Fibroblast of the aortic adventitia (primary cell): ENCODE data around the gene SLC35B3. TPM values are rescaled to one million over a fixed set of nuclear protein-coding genes. Genes with fewer than 3 reads are reported as not detected.
"Not testable (repeated sequence)": the region's sequence is repeated elsewhere in the genome, so short reads cannot be mapped to it uniquely, and the experiment has no call there.

ENCODE experiments used
- DNase-seq: peaks from one replicate; pipeline ENCODE4 v3.0.0-alpha.2; 2010; ENCODE audit warnings: low read depth
- H3K4me3 ChIP-seq: 2 replicates; pipeline ENCODE4 v1.5.1; 2011; ENCODE audit warnings: low read depth, mild to moderate bottlenecking, control low read depth, low read length, moderate library complexity
- total RNA-seq: library from RNA; depleted of rRNA; stranded (reverse); fragments of >200 nt; gene quantifications from 2 replicates; pipeline ENCODE4 v1.2.3, GENCODE V29; 2012; ENCODE audit warnings: low replicate concordance
- TF ChIP-seq, protein P1 (sequence below): IDR thresholded peaks from 2 replicates; pipeline ENCODE4 v1.5.1; 2011; ENCODE audit warnings: mild to moderate bottlenecking, low read length, control low read depth, inconsistent platforms; ENCODE audit not compliant: insufficient read depth

The SLC35B3 gene
- total RNA-seq, 1 donor = 34.3 TPM

GRCh38 chr6:8462694-8463093 lies 27.3 kb upstream of the SLC35B3 start:
- H3K4me3 ChIP-seq = no peak overlapping the region
- TF ChIP-seq, protein P1, sequence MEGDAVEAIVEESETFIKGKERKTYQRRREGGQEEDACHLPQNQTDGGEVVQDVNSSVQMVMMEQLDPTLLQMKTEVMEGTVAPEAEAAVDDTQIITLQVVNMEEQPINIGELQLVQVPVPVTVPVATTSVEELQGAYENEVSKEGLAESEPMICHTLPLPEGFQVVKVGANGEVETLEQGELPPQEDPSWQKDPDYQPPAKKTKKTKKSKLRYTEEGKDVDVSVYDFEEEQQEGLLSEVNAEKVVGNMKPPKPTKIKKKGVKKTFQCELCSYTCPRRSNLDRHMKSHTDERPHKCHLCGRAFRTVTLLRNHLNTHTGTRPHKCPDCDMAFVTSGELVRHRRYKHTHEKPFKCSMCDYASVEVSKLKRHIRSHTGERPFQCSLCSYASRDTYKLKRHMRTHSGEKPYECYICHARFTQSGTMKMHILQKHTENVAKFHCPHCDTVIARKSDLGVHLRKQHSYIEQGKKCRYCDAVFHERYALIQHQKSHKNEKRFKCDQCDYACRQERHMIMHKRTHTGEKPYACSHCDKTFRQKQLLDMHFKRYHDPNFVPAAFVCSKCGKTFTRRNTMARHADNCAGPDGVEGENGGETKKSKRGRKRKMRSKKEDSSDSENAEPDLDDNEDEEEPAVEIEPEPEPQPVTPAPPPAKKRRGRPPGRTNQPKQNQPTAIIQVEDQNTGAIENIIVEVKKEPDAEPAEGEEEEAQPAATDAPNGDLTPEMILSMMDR = no peak
- DNase-seq = no peak

DNA sequence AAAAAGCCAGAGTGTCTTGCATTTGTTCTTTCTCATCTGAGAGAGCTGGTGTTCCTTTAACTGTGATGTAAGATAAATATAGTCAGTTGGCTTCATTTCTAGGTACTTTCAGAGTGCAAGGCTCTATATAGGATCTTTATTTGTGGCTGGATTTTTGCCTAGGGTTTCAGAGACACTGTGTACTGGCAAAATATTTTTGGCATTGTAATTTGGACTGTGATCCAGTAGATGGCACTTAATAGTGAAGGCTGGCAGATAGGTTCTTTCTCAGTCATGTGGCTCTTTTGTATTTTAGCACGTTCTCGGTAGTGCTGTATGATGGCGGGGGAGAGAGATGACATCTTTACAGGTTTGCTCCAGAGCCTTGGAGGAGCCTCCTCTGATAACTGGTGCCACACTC lies 26.8 kb upstream of the SLC35B3 start:
- DNase-seq = no peak
- H3K4me3 ChIP-seq = no peak overlapping the region
- TF ChIP-seq, protein P1 = no peak

- no peak overlapping the region for H3K4me3 ChIP-seq
- TF ChIP-seq, protein P1 = no peak
- DNase-seq = no peak
Measured at GRCh38 chr6:8446391-8446790, 11.0 kb upstream of the SLC35B3 start.

DNA sequence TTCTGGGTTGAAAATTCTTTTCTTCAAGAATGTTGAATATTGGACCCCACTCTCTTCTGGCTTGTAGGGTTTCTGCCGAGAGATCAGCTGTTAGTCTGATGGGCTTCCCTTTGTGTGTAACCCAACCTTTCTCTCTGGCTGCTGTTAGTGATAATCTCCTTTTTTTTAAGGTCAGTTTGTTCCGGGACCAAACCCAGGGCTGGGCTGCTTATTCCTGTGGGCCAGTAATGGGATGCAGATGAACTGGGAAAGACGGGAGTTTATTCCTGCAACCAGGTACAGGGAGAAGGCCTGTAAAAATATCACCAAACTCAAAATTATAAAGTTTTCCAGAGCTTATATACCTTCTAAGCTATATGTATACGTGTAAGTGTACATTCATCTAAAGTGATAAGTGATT lies 10.6 kb upstream of the SLC35B3 start:
- DNase-seq, H3K4me3 ChIP-seq: not testable (repeated sequence)

DNA sequence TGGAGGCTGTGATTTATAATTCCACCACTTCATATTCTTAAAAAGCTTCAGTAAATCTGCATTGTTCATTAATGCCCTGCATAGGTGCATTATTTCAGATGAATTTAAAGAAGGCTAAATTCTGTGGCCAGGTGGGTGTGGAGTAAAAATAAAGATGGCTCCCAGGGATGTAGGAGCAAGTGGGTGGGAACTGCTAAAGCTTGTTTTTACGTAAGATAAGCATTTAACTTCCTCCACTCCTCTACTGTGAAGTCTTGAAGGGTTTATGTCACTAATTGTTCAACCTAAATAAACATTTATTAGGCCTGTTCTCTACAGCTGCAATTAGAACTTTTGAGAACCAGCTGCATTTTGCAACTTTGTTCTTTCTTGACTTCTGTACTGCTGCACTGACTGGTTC lies 6.8 kb upstream of the SLC35B3 start:
- DNase-seq = no peak
- no peak overlapping the region for H3K4me3 ChIP-seq
- TF ChIP-seq, protein P1 = no peak

- TF ChIP-seq, protein P1 = no peak
Measured at GRCh38 chr6:8441452-8441851, 6.1 kb upstream of the SLC35B3 start.

DNA sequence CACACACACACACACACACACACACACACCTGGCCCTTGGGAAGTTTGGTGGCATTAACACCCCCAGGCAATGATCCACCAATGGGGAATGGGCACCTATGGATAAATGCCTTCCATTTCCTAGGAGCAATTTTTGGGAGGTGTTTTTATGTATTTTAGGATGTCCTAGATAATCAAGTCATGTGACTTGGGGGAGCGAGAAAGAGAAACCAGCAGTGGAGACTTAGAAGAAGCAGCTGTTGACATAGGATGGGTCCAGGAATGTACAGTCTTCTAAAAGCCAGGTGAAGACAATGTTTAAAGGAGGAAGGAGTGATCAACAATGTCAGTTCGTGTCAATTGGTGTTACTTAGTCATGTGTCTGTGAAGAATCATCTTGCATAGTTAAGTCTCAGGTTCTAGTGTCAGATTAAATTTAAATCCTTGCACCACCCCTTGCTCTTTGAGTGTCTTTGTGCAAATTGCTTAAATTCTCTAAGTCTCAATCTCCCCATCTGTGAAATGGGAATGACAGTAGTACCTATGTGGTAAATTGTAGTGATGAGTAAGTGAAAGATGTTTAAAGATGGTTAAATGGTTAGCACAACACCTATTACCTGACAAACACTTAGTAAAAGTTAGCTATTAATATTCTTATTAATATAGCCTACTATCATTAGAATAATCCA lies 4.4 kb upstream of the SLC35B3 start:
- TF ChIP-seq, protein P1 = no peak
- no peak overlapping the region for H3K4me3 ChIP-seq
- DNase-seq = no peak

More at GRCh38 chr6:8441452-8441851, 6.1 kb upstream of the SLC35B3 start:
- no peak for DNase-seq
- no peak overlapping the region for H3K4me3 ChIP-seq
